Left renal pelvis (tissue), 4 donors: ENCODE results near the gene VAV2. TPM values are rescaled to one million over a fixed set of nuclear protein-coding genes. Genes with fewer than 3 reads are reported as not detected.

Experiments
- DNase-seq, 4 donors: peaks; one replicate each; pipeline ENCODE4 v3.0.0-alpha.2; 2013; ENCODE audit warnings: low read depth in 4 of 4, low spot score in 3 of 4
- polyA plus RNA-seq, 4 donors: library from polyadenylated mRNA; unstranded; fragments of 120-200 nt; gene quantifications; one replicate each; pipeline ENCODE4 v1.2.1, GENCODE V29; 2013; ENCODE audit not compliant: insufficient read length in 4 of 4

Gene VAV2
- polyA plus RNA-seq, 4 donors: 14.7 to 47.1 (median 34.7) TPM

GRCh38 chr9:133882849-133883755, 109.0 kb downstream of the VAV2 start:
- no peak for DNase-seq

GRCh38 chr9:133881671-133882381, 110.3 kb downstream of the VAV2 start:
- DNase-seq: no peak

- DNase-seq: no peak
These were observed 111.1 kb downstream of the VAV2 start for GRCh38 chr9:133880851-133881661.

GRCh38 chr9:133880136-133880535, 112.0 kb downstream of the VAV2 start:
- no peak for DNase-seq

- no peak for DNase-seq
These were observed 112.5 kb downstream of the VAV2 start for GRCh38 chr9:133879615-133880014.

GRCh38 chr9:133878402-133878801, 113.7 kb downstream of the VAV2 start:
- no peak for DNase-seq

GRCh38 chr9:133877967-133878366, 114.2 kb downstream of the VAV2 start:
- DNase-seq: no peak

GRCh38 chr9:133877327-133877726, 114.8 kb downstream of the VAV2 start:
- DNase-seq: no peak

- no peak for DNase-seq
These were observed 115.3 kb downstream of the VAV2 start for GRCh38 chr9:133876836-133877235.

- no peak for DNase-seq
These were observed 116.0 kb downstream of the VAV2 start for GRCh38 chr9:133876144-133876543.

- no peak for DNase-seq
These were observed 117.0 kb downstream of the VAV2 start for GRCh38 chr9:133875131-133875530.

- no peak for DNase-seq
These were observed 117.5 kb downstream of the VAV2 start for GRCh38 chr9:133874659-133875058.

GRCh38 chr9:133874060-133874657, 118.0 kb downstream of the VAV2 start:
- DNase-seq: no peak

- no peak for DNase-seq
These were observed 118.6 kb downstream of the VAV2 start for GRCh38 chr9:133873461-133873891.

- DNase-seq: no peak
These were observed 119.1 kb downstream of the VAV2 start for GRCh38 chr9:133873009-133873408.

GRCh38 chr9:133870598-133871595, 121.2 kb downstream of the VAV2 start:
- no peak for DNase-seq

GRCh38 chr9:133869674-133870405, 122.3 kb downstream of the VAV2 start:
- no peak for DNase-seq

GRCh38 chr9:133868203-133868602, 123.9 kb downstream of the VAV2 start:
- DNase-seq: no peak

GRCh38 chr9:133866946-133867345, 125.2 kb downstream of the VAV2 start:
- DNase-seq: no peak
